RKO (cell line): ENCODE data around the gene ARF5.

ENCODE experiments used
- DNase-seq: peaks from one replicate; pipeline ENCODE4 v3.0.0-alpha.2; 2016; ENCODE audit warnings: low spot score

ARF5 gene

GRCh38 chr7:127635659-127636285, 47.6 kb downstream of the ARF5 start:
- DNase-seq = no peak

GRCh38 chr7:127638197-127638596, 50.0 kb downstream of the ARF5 start:
- no peak for DNase-seq
